ENCODE measurements around the gene TMEM45A.
A peak's percentile ranks its signal among the peaks of the same experiment; 100 is the strongest.
"Not testable (repeated sequence)": the region's sequence is repeated elsewhere in the genome, so short reads cannot be mapped to it uniquely, and the experiment has no call there.

Gene TMEM45A

GRCh38 chr3:100492059-100493006 lies at the start of gene TMEM45A:
Gene TMEM45A, plus strand, starts transcription at chr3:100492619. Its CDS starts 62,593 bp downstream, at chr3:100555212.
- DNase-seq (ENCODE audit: low read depth): peak; percentile 58

DNA sequence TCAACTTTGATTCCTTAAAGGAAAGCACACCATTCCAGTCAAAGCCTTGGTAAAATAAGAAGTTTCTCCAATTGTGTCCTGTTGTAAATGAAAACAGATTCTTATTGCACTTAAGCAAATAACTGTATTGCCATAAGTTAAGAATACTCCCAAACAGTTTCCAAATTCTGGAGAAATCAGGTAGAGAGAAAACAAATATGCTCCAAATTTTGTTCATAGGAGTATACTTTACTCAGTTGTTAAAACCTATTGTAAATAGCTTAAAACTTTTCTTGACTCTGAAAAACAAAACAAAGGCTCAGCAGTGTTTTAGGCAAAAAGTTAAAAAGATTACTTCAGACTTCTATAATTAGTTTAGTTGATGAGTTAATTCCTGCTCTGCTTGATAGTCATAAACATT lies 48.7 kb upstream of the TMEM45A start:
- DNase-seq (ENCODE audit: low read depth): no peak

- DNase-seq (ENCODE audit: low read depth): not testable (repeated sequence)
Observed at GRCh38 chr3:100447067-100447466, 45.4 kb upstream of the TMEM45A start.

GRCh38 chr3:100448079-100448478 lies 44.3 kb upstream of the TMEM45A start:
- DNase-seq (ENCODE audit: low read depth): no peak

- DNase-seq (ENCODE audit: low read depth): no peak
Observed at GRCh38 chr3:100449214-100449613, 43.2 kb upstream of the TMEM45A start.

DNA sequence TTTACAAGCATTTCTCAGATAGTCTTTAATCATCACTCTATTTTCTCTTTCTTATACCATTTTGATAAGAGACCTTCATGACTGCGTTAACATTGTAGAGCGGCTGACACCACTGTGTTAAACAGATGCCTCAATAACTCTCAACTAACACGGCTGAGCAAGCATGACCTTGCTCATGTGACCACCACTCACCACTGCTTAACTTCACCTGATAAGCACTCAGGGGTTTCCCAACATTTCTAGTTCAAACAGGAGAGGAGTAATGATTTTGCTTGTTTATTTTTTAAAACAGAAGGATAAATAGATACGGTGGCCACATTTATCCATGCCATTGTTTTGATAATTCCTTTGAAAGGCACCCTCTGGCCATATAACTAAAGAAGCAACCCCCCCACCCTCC lies 37.7 kb upstream of the TMEM45A start:
- DNase-seq (ENCODE audit: low read depth): no peak

DNA sequence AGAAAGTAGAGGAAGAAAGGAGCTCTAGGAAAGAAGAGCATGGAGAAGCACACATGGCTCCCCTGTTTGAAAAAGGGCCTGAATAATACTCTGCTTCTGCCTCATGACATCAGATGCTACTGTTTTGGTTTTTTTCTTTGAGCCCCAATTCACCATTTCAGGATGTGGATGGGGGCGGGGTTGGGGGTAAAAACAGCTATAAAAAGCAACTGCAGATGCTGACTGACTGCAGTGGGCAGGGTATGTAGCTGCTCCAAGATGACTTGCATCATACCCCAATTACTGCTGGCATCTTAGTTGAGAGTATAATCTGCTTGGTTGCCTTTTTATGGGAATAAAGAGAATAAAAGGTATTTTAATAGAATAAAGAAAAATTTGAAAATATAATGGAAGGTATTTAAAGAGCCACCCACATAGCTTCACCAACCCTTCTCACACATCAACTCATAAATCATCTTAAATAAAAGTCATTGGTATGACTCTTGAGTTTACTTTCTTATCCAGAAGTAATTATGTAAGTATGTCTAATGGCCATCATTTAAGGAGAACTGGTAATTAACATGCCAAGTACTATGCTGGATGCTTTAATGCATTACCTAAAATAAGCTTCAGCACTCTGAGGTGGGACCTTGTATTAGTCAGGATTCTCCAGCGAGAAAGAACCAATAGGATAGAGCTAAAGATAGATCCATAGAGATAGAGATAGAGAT lies 36.4 kb upstream of the TMEM45A start:
- no peak for DNase-seq (ENCODE audit: low read depth)

GRCh38 chr3:100456745-100457144 lies 35.7 kb upstream of the TMEM45A start:
- DNase-seq (ENCODE audit: low read depth): no peak

GRCh38 chr3:100457811-100458210 lies 34.6 kb upstream of the TMEM45A start:
- DNase-seq (ENCODE audit: low read depth): no peak

- no peak for DNase-seq (ENCODE audit: low read depth)
Observed at GRCh38 chr3:100458814-100459213, 33.6 kb upstream of the TMEM45A start.

- no peak for DNase-seq (ENCODE audit: low read depth)
Observed at GRCh38 chr3:100463002-100463401, 29.4 kb upstream of the TMEM45A start.

DNA sequence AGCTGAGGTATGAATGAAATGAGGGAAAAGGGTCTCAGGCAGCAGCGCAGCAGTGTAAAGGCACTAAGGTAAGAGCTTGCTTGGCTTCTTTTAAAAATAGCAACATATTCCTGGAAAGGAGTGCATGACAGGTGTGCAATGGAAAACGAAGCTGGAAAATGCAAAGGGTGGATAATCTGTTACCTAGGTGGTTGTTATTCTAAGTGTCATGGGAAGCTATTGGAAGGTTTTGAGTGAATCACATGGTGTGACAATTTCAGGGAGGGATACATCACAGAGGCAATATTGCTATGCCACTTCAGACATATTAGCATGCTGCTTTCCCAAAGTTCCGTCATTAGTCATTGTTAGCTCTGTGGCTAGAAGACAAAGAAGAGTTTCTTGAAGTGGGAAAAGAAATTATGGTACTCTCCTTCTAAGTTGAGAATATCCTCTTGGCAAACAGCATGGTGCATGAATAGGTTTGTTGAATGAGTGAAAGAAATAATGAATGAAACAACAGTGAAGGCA lies 28.7 kb upstream of the TMEM45A start:
- no peak for DNase-seq (ENCODE audit: low read depth)

GRCh38 chr3:100465892-100466777 lies 26.3 kb upstream of the TMEM45A start:
- DNase-seq (ENCODE audit: low read depth): no peak

- DNase-seq (ENCODE audit: low read depth): no peak
Observed at GRCh38 chr3:100467133-100467532, 25.3 kb upstream of the TMEM45A start.

DNA sequence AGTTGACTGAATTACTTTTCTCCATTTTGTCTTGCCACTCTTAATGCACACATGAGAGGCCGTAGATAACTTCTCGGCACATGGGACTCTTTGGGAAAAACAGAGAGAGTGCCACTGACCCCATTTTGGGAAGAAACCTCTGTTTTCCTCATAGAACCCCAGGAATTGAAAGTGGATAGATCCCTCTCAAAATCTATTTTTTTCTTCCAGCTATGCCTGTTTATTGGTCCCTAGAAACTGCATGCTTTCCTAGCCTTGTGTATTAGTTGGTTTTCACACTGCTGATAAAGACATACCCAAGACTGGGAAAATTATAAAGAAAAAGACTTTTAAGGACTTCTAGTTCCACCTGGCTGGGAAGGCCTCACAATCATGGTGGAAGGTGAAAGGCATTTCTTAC lies 23.7 kb upstream of the TMEM45A start:
- no peak for DNase-seq (ENCODE audit: low read depth)

DNA sequence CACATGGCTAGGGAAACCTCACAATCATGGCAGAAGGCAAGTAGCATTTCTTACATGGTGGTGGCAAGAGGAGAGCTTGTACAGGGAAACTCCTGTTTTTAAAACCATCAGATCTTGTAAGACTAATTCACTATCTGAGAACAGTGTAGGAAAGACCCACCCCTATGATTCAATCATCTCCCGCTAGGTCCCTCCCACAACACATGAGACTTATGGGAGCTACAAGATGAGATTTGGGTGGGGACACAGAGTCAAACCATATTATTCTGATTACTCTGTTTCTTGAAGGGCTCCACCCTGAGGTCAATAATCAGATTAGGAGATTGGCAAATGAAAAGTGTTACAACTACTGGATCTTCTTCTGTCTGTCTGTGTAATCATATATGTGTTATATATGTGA lies 21.5 kb upstream of the TMEM45A start:
- no peak for DNase-seq (ENCODE audit: low read depth)

DNA sequence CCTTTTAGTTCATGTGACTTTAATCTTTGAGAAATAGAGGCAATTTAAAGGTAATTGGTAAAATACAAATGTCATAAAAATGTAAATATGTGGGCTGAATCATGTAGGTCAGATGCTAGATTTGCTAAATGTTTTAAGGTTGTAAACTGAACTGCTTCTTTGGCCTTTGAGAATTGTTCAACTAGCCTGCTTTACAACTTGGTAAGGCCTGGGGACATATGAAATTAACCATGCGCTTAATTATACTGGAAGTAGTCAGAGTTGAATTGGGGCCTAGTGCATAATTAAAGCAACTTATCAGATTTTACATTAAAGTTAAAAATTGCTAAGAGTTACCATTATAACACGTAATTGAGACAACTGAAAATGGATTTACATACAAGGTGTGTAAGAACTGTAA lies 21.0 kb upstream of the TMEM45A start:
- DNase-seq (ENCODE audit: low read depth): no peak

DNA sequence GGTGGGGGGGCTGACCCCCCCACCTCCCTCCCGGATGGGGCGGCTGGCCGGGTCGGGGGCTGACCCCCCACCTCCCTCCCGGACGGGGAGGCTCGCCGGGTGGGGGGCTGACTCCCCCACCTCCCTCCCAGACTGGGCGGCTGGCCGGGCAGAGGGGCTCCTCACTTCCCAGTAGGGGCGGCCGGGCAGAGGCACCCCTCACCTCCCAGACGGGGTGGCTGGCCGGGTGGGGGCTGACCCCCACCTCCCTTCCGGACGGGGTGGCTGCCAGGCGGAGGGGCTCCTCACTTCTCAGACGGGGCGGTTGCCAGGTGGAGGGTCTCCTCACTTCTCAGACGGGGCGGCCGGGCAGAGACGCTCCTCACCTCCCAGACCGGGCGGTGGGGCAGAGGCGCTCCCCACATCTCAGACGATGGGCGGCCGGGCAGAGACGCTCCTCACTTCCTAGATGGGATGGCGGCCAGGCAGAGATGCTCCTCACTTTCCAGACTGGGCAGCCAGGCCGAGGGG lies 14.5 kb upstream of the TMEM45A start:
- DNase-seq (ENCODE audit: low read depth): not testable (repeated sequence)

GRCh38 chr3:100478521-100478920 lies 13.9 kb upstream of the TMEM45A start:
- DNase-seq (ENCODE audit: low read depth): not testable (repeated sequence)

- DNase-seq (ENCODE audit: low read depth): no peak
Observed at GRCh38 chr3:100480081-100480480, 12.3 kb upstream of the TMEM45A start.

DNA sequence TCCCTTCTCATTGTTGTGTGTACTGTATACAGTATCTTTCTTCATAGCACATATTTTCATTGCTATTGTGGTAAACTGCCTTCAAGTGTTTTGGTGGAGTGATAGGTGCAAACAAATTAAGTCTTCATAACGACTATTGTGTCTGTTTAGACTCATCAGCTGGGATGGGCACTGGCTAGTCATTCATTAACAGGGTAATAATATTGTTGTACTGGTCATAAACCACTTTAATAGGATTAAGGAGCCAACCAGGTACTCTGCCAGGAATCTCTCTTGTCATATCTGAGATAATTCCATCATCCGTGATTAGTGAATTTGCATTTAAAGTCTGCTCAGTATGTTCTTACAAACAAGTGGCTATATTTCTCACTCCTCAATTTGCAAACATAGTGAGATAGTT lies 10.2 kb upstream of the TMEM45A start:
- no peak for DNase-seq (ENCODE audit: low read depth)

DNA sequence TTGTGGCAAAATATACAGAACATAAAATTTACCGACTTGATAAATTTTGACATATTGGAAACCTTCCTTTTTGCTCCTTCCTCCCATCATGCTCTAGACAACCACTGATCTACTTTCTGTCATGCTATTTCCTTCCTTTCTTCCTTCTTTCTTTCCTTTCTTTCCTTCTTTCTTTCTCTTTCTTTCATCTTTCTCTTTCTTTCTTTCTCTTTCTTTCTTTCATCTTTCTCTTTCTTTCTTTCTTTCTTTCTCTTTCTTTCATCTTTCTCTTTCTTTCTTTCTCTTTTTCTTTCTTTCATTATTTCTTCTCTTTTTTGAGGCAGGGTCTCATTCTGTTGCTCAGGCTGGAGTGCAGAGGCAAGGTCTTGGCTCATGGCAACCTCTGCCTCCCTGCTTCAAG lies 8.9 kb upstream of the TMEM45A start:
- DNase-seq (ENCODE audit: low read depth): no peak

Measured in stimulated activated CD8-positive, alpha-beta memory T cell treated with anti-CD3 and anti-CD28 coated beads, Interleukin-15, amount 100 ng/mL, for 24 hours (primary cell).